Vagina (tissue), 2 donors: ENCODE measurements around the gene ARL2BP. TPM values are rescaled to one million over a fixed set of nuclear protein-coding genes. Genes with fewer than 3 reads are reported as not detected.
"Not testable (repeated sequence)": the region's sequence is repeated elsewhere in the genome, so short reads cannot be mapped to it uniquely, and the experiment has no call there.

Source experiments
- DNase-seq, 2 donors: peaks; one replicate each; pipeline ENCODE4 v3.0.0-alpha.2; 2017; ENCODE audit errors: extremely low spot score in 2 of 2
- H3K27ac ChIP-seq: fragments of 200-600 bp; sonication (generic); one replicate; pipeline ENCODE4 v1.5.1; 2019
- H3K27me3 ChIP-seq: fragments of 200-600 bp; sonication (generic); one replicate; pipeline ENCODE4 v1.5.1; 2019
- H3K36me3 ChIP-seq, 2 donors: fragments of 200-600 bp; sonication (generic); one replicate each; pipeline ENCODE4 v1.5.1; 2017 to 2019
- H3K4me1 ChIP-seq: fragments of 200-600 bp; sonication (generic); one replicate; pipeline ENCODE4 v1.5.1; 2019
- H3K4me3 ChIP-seq, 2 donors: fragments of 200-600 bp; sonication (generic); 1 replicate in 1 of 2; 2 replicates in 1 of 2; pipeline ENCODE4 v1.5.1; 2016 to 2019
- H3K9me3 ChIP-seq: fragments of 200-600 bp; sonication (generic); one replicate; pipeline ENCODE4 v1.5.1; 2019
- CTCF ChIP-seq, 3 experiments: fragments of 450-650 bp in 2 of 3; fragments of 200-600 bp in 1 of 3; sonication (generic) in 1 of 3; IDR thresholded peaks; one replicate each; pipeline ENCODE4 v1.5.1; 2017 to 2019; ENCODE audit warnings: antibody characterized with exemption in 3 of 3, mild to moderate bottlenecking in 2 of 3, moderate library complexity in 2 of 3
- POLR2A ChIP-seq, 2 donors: fragments of 450-650 bp; IDR thresholded peaks; one replicate each; pipeline ENCODE4 v1.6.1; 2017; ENCODE audit warnings: antibody characterized with exemption in 2 of 2, mild to moderate bottlenecking in 2 of 2, moderate library complexity in 2 of 2
- POLR2AphosphoS5 ChIP-seq, 2 donors: sonication (generic); formaldehyde crosslinking; IDR thresholded peaks; one replicate each; pipeline ENCODE4 v1.9.0; 2017; ENCODE audit warnings: antibody characterized with exemption in 2 of 2, mild to moderate bottlenecking in 2 of 2, low read depth in 1 of 2; ENCODE audit not compliant: insufficient read depth in 1 of 2
- intact Hi-C: fragments of 100-400 bp; cut with DNase I; formaldehyde crosslinking; loops from one replicate; pipeline ENCODE4 v1.15.1; 2023
- total RNA-seq: library from RNA; depleted of rRNA; stranded (reverse); fragments of >200 nt; gene quantifications from one replicate; pipeline ENCODE4 v1.2.3, GENCODE V29; 2016

The ARL2BP gene
- total RNA-seq, result 44.7 TPM

GRCh38 chr16:57244767-57245471 lies at the start of gene ARL2BP:
Gene ARL2BP (plus strand): TSS chr16:57245259. CDS start chr16:57245368, 109 bp downstream.
- intact Hi-C loops, result loop anchor here (10.0 kb wide), 1 partner anchor 60 kb away; the partner anchor contains the start of genes PSME3IP1 and RSPRY1
- peak in 1 of 2 donors; percentile 99 for DNase-seq
- Histone ChIP-seq H3K9me3 (no peaks in the 10 kb centered on the region), H3K4me3 (peak within 1 kb of the TSS; percentile 71 to 90), H3K27me3 (no peaks in the 10 kb centered on the region), H3K36me3 (peaks cover 0 to 28% of the 10 kb centered on the region in 2 donors), H3K27ac (peak within 1 kb of the TSS; percentile 87), H3K4me1 (peaks cover 12% of the 10 kb centered on the region)
- TF ChIP-seq CTCF (IDR thresholded peaks at IDR 0.05), result no peak
- TF ChIP-seq POLR2A (IDR thresholded peaks at IDR 0.05), result peak in 1 of 2 donors; percentile 63
- peak; percentile 57 to 91 for TF ChIP-seq POLR2AphosphoS5 (IDR thresholded peaks at IDR 0.05; ENCODE audit: insufficient read depth in 1 of 2, low read depth in 1 of 2)

GRCh38 chr16:57196286-57196685 lies 48.8 kb upstream of the ARL2BP start:
- no peak for TF ChIP-seq CTCF (IDR thresholded peaks at IDR 0.05)
- TF ChIP-seq POLR2AphosphoS5 (IDR thresholded peaks at IDR 0.05; ENCODE audit: insufficient read depth in 1 of 2, low read depth in 1 of 2), result no peak
- no peak for TF ChIP-seq POLR2A (IDR thresholded peaks at IDR 0.05)
- H3K4me1 ChIP-seq, result peaks cover 33% of the 10 kb centered on the region
- intact Hi-C loops, result no loop called here
- H3K27me3 ChIP-seq, result no peaks in the 10 kb centered on the region
- no peak overlapping the region for H3K4me3 ChIP-seq
- DNase-seq, result no peak
- H3K9me3 ChIP-seq, result no peaks in the 10 kb centered on the region
- H3K27ac ChIP-seq, result no peak overlapping the region
- no peaks in the 10 kb centered on the region for H3K36me3 ChIP-seq

GRCh38 chr16:57196753-57197152 lies 48.3 kb upstream of the ARL2BP start:
- TF ChIP-seq CTCF (IDR thresholded peaks at IDR 0.05) (no peak), POLR2AphosphoS5 (IDR thresholded peaks at IDR 0.05; ENCODE audit: insufficient read depth in 1 of 2, low read depth in 1 of 2) (no peak), POLR2A (IDR thresholded peaks at IDR 0.05) (no peak)
- peaks cover 33% of the 10 kb centered on the region for H3K4me1 ChIP-seq
- H3K9me3 ChIP-seq, result no peaks in the 10 kb centered on the region
- H3K36me3 ChIP-seq, result no peaks in the 10 kb centered on the region
- intact Hi-C loops, result no loop called here
- no peak for DNase-seq
- H3K27ac ChIP-seq, result no peak overlapping the region
- no peak overlapping the region for H3K4me3 ChIP-seq
- no peaks in the 10 kb centered on the region for H3K27me3 ChIP-seq

GRCh38 chr16:57200321-57200720 lies 44.7 kb upstream of the ARL2BP start:
- H3K27ac ChIP-seq, H3K4me3 ChIP-seq, intact Hi-C loops, H3K4me1 ChIP-seq, H3K36me3 ChIP-seq, H3K9me3 ChIP-seq, DNase-seq, H3K27me3 ChIP-seq: not testable (repeated sequence)

- intact Hi-C loops, DNase-seq: not testable (repeated sequence)
Observed at GRCh38 chr16:57200926-57201325, 44.1 kb upstream of the ARL2BP start.

GRCh38 chr16:57202095-57202886 lies 42.8 kb upstream of the ARL2BP start:
- Histone ChIP-seq H3K9me3 (no peaks in the 10 kb centered on the region), H3K36me3 (peaks cover 0 to 18% of the 10 kb centered on the region in 2 donors), H3K27ac (no peak overlapping the region), H3K4me3 (no peak overlapping the region), H3K27me3 (no peaks in the 10 kb centered on the region), H3K4me1 (peaks cover 8% of the 10 kb centered on the region)
- TF ChIP-seq POLR2A (IDR thresholded peaks at IDR 0.05) (no peak), CTCF (IDR thresholded peaks at IDR 0.05) (no peak), POLR2AphosphoS5 (IDR thresholded peaks at IDR 0.05; ENCODE audit: insufficient read depth in 1 of 2, low read depth in 1 of 2) (no peak)
- intact Hi-C loops, result no loop called here
- no peak for DNase-seq

More at GRCh38 chr16:57200926-57201325, 44.1 kb upstream of the ARL2BP start:
- not testable (repeated sequence) for H3K4me1 ChIP-seq, H3K4me3 ChIP-seq, H3K27me3 ChIP-seq, H3K27ac ChIP-seq, H3K9me3 ChIP-seq
- peaks cover 0 to 14% of the 10 kb centered on the region in 2 donors for H3K36me3 ChIP-seq
